ENCODE data around the gene TLE3. TPM values are rescaled to one million over a fixed set of nuclear protein-coding genes. Genes with fewer than 3 reads are reported as not detected.

Gene TLE3
- total and polyA plus RNA-seq, 2 of the 13 experiments (the other 11 are each of a cell fraction or from before 2014, with no cell fraction given) = 11.9 to 13.8 TPM

GRCh38 chr15:70140543-70141375 lies 43.0 kb upstream of the TLE3 start (continued):
- TF ChIP-seq, protein P1, sequence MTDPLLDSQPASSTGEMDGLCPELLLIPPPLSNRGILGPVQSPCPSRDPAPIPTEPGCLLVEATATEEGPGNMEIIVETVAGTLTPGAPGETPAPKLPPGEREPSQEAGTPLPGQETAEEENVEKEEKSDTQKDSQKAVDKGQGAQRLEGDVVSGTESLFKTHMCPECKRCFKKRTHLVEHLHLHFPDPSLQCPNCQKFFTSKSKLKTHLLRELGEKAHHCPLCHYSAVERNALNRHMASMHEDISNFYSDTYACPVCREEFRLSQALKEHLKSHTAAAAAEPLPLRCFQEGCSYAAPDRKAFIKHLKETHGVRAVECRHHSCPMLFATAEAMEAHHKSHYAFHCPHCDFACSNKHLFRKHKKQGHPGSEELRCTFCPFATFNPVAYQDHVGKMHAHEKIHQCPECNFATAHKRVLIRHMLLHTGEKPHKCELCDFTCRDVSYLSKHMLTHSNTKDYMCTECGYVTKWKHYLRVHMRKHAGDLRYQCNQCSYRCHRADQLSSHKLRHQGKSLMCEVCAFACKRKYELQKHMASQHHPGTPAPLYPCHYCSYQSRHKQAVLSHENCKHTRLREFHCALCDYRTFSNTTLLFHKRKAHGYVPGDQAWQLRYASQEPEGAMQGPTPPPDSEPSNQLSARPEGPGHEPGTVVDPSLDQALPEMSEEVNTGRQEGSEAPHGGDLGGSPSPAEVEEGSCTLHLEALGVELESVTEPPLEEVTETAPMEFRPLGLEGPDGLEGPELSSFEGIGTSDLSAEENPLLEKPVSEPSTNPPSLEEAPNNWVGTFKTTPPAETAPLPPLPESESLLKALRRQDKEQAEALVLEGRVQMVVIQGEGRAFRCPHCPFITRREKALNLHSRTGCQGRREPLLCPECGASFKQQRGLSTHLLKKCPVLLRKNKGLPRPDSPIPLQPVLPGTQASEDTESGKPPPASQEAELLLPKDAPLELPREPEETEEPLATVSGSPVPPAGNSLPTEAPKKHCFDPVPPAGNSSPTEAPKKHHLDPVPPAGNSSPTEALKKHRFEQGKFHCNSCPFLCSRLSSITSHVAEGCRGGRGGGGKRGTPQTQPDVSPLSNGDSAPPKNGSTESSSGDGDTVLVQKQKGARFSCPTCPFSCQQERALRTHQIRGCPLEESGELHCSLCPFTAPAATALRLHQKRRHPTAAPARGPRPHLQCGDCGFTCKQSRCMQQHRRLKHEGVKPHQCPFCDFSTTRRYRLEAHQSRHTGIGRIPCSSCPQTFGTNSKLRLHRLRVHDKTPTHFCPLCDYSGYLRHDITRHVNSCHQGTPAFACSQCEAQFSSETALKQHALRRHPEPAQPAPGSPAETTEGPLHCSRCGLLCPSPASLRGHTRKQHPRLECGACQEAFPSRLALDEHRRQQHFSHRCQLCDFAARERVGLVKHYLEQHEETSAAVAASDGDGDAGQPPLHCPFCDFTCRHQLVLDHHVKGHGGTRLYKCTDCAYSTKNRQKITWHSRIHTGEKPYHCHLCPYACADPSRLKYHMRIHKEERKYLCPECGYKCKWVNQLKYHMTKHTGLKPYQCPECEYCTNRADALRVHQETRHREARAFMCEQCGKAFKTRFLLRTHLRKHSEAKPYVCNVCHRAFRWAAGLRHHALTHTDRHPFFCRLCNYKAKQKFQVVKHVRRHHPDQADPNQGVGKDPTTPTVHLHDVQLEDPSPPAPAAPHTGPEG (CRISPR knock-in tag; IDR thresholded peaks at IDR 0.05) = 0 out of 2 replicates have a peak, but pooled peaks have one; percentile 48
- TF ChIP-seq, protein P2, sequence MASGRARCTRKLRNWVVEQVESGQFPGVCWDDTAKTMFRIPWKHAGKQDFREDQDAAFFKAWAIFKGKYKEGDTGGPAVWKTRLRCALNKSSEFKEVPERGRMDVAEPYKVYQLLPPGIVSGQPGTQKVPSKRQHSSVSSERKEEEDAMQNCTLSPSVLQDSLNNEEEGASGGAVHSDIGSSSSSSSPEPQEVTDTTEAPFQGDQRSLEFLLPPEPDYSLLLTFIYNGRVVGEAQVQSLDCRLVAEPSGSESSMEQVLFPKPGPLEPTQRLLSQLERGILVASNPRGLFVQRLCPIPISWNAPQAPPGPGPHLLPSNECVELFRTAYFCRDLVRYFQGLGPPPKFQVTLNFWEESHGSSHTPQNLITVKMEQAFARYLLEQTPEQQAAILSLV (CRISPR knock-in tag; IDR thresholded peaks at IDR 0.05; ENCODE audit: borderline replicate concordance) = peak; percentile 72; the same call in 1 of the 2 replicates
- TF ChIP-seq ZNF710 (CRISPR knock-in tag; IDR thresholded peaks at IDR 0.05; ENCODE audit: borderline replicate concordance) (peak; percentile 95), MAFG (CRISPR knock-in tag; IDR thresholded peaks at IDR 0.05) (no peak), MXD3 (CRISPR knock-in tag; IDR thresholded peaks at IDR 0.05) (no peak), DDIT3 (CRISPR knock-in tag; IDR thresholded peaks at IDR 0.05) (no peak), FOXC1 (CRISPR knock-in tag; IDR thresholded peaks at IDR 0.05; ENCODE audit: borderline replicate concordance) (peak; percentile 83; the same call in 1 of the 2 replicates), USF2 (IDR thresholded peaks at IDR 0.05; ENCODE audit: low read depth, low read length) (no peak), USF2 (CRISPR knock-in tag; IDR thresholded peaks at IDR 0.05; ENCODE audit: borderline replicate concordance) (no peak), ZNF772 (CRISPR knock-in tag; IDR thresholded peaks at IDR 0.05) (peak; percentile 93), DR1 (CRISPR knock-in tag; IDR thresholded peaks at IDR 0.05) (no peak), BHLHE40 (IDR thresholded peaks at IDR 0.05; ENCODE audit: low read length) (peak; percentile 59), NBN (conservative IDR thresholded peaks at IDR 0.05) (no peak)
- TF ChIP-seq, protein P3, sequence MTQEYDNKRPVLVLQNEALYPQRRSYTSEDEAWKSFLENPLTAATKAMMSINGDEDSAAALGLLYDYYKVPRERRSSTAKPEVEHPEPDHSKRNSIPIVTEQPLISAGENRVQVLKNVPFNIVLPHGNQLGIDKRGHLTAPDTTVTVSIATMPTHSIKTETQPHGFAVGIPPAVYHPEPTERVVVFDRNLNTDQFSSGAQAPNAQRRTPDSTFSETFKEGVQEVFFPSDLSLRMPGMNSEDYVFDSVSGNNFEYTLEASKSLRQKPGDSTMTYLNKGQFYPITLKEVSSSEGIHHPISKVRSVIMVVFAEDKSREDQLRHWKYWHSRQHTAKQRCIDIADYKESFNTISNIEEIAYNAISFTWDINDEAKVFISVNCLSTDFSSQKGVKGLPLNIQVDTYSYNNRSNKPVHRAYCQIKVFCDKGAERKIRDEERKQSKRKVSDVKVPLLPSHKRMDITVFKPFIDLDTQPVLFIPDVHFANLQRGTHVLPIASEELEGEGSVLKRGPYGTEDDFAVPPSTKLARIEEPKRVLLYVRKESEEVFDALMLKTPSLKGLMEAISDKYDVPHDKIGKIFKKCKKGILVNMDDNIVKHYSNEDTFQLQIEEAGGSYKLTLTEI (CRISPR knock-in tag; conservative IDR thresholded peaks at IDR 0.05) = no peak
